ENCODE data around the gene HCRTR1.

- TF ChIP-seq CREB1 (IDR thresholded peaks at IDR 0.05; ENCODE audit: low read depth) (no peak), RAD21 (IDR thresholded peaks at IDR 0.05; ENCODE audit: low read depth) (no peak)
Observed at GRCh38 chr1:31670593-31670964, 53.1 kb downstream of the HCRTR1 start.
